ENCODE data around the gene KCNQ1. TPM values are rescaled to one million over a fixed set of nuclear protein-coding genes. Genes with fewer than 3 reads are reported as not detected.

KCNQ1 gene
- total RNA-seq, 2 experiments from 2014 or later: 8.7 to 9.5 TPM

- Mint-ChIP-seq H3K9me3 (peaks cover 35% of the 10 kb centered on the region), H3K27ac (no peak overlapping the region), H3K4me1 (ENCODE audit: low read depth) (peaks cover 1% of the 10 kb centered on the region), H3K4me3 (no peak overlapping the region), H3K36me3 (ENCODE audit: low read depth) (peaks cover 25% of the 10 kb centered on the region), H3K27me3 (no peaks in the 10 kb centered on the region)
- intact Hi-C loops (cut with micrococcal nuclease): no loop called here
- DNase-seq (no peak), ATAC-seq (no peak)
- no peak for TF ChIP-seq CTCF (IDR thresholded peaks at IDR 0.05)
- CTCF ChIA-PET: interaction anchor here (1.1 kb wide), 1 partner anchor 68 kb away, joined by 3 read pairs; no protein-coding TSS in a partner anchor
- POLR2A ChIA-PET: no interaction called here
Observed at GRCh38 chr11:2819316-2819715, 374.5 kb downstream of the KCNQ1 start.

- intact Hi-C loops (cut with micrococcal nuclease): no loop called here
- CTCF ChIA-PET: no interaction called here
- Mint-ChIP-seq H3K36me3 (ENCODE audit: low read depth) (peaks cover 22% of the 10 kb centered on the region), H3K4me3 (no peak overlapping the region), H3K4me1 (ENCODE audit: low read depth) (peaks cover 3% of the 10 kb centered on the region), H3K9me3 (peaks cover 31% of the 10 kb centered on the region), H3K27ac (no peak overlapping the region), H3K27me3 (no peaks in the 10 kb centered on the region)
- POLR2A ChIA-PET: no interaction called here
- DNase-seq (no peak), ATAC-seq (no peak)
- no peak for TF ChIP-seq CTCF (IDR thresholded peaks at IDR 0.05)
Observed at GRCh38 chr11:2820976-2821375, 376.2 kb downstream of the KCNQ1 start.

- Mint-ChIP-seq H3K27me3 (no peaks in the 10 kb centered on the region), H3K9me3 (peaks cover 30% of the 10 kb centered on the region), H3K36me3 (ENCODE audit: low read depth) (peaks cover 21% of the 10 kb centered on the region), H3K4me1 (ENCODE audit: low read depth) (peaks cover 6% of the 10 kb centered on the region), H3K4me3 (no peak overlapping the region), H3K27ac (no peak overlapping the region)
- CTCF ChIA-PET: no interaction called here
- TF ChIP-seq CTCF (IDR thresholded peaks at IDR 0.05): no peak
- ATAC-seq: no peak
- POLR2A ChIA-PET: no interaction called here
- no peak for DNase-seq
- intact Hi-C loops (cut with micrococcal nuclease): no loop called here
Observed at GRCh38 chr11:2821891-2822290, 377.1 kb downstream of the KCNQ1 start.

- H3K27ac Mint-ChIP-seq: no peak overlapping the region
- H3K4me3 Mint-ChIP-seq: no peak overlapping the region
Observed at GRCh38 chr11:2824851-2825250, 380.0 kb downstream of the KCNQ1 start.

More at GRCh38 chr11:2824851-2825250, 380.0 kb downstream of the KCNQ1 start:
- Mint-ChIP-seq H3K9me3 (peaks cover 39% of the 10 kb centered on the region), H3K4me1 (ENCODE audit: low read depth) (peaks cover 6% of the 10 kb centered on the region), H3K27me3 (no peaks in the 10 kb centered on the region), H3K36me3 (ENCODE audit: low read depth) (peaks cover 31% of the 10 kb centered on the region)
- DNase-seq (no peak), ATAC-seq (no peak)
- intact Hi-C loops (cut with micrococcal nuclease): no loop called here
- TF ChIP-seq CTCF (IDR thresholded peaks at IDR 0.05): no peak
- POLR2A ChIA-PET: interaction anchor here (0.7 kb wide), 1 partner anchor 181 kb away, joined by 3 read pairs; no protein-coding TSS in a partner anchor
- CTCF ChIA-PET: no interaction called here

Measured in activated CD8-positive, alpha-beta T cell treated with anti-CD3 and anti-CD28 coated beads for 36 hours (primary cell).